ENCODE measurements around the gene OR51V1.
"Not testable (repeated sequence)": the region's sequence is repeated elsewhere in the genome, so short reads cannot be mapped to it uniquely, and the experiment has no call there.

Gene OR51V1

GRCh38 chr11:5164807-5165206 lies 35.7 kb downstream of the OR51V1 start:
- not testable (repeated sequence) for DNase-seq (ENCODE audit: low spot score)

GRCh38 chr11:5161045-5161444 lies 39.4 kb downstream of the OR51V1 start:
- not testable (repeated sequence) for DNase-seq (ENCODE audit: low spot score)

- not testable (repeated sequence) for DNase-seq (ENCODE audit: low spot score)
Observed at GRCh38 chr11:5160217-5160616, 40.3 kb downstream of the OR51V1 start.

GRCh38 chr11:5159806-5160205 lies 40.7 kb downstream of the OR51V1 start:
- DNase-seq (ENCODE audit: low spot score) = no peak

- DNase-seq (ENCODE audit: low spot score) = no peak
Observed at GRCh38 chr11:5154657-5155056, 45.8 kb downstream of the OR51V1 start, which contains the start of gene OR52A1. OR52A1 (minus strand) TSS chr11:5154757; CDS start chr11:5152369, 2,388 bp downstream.

- DNase-seq (ENCODE audit: low spot score) = no peak
Observed at GRCh38 chr11:5153574-5154431, 46.7 kb downstream of the OR51V1 start.

- no peak for DNase-seq (ENCODE audit: low spot score)
Observed at GRCh38 chr11:5151713-5152153, 48.7 kb downstream of the OR51V1 start.
